ENCODE data around the gene PRUNE2. TPM values are rescaled to one million over a fixed set of nuclear protein-coding genes. Genes with fewer than 3 reads are reported as not detected.

Gene PRUNE2
- total RNA-seq, 1 donor from 2014 or later: 4.3 TPM

GRCh38 chr9:76856016-76856415, 49.9 kb downstream of the PRUNE2 start:
- Mint-ChIP-seq H3K36me3 (ENCODE audit: low read depth) (no peaks in the 10 kb centered on the region), H3K27ac (ENCODE audit: unreplicated experiment) (no peak overlapping the region), H3K4me1 (no peaks in the 10 kb centered on the region), H3K4me3 (no peak overlapping the region), H3K27me3 (ENCODE audit: low read depth) (no peaks in the 10 kb centered on the region), H3K9me3 (peaks cover 4% of the 10 kb centered on the region)
- DNase-seq (ENCODE audit: low read depth, low spot score): no peak
- no peak for TF ChIP-seq CTCF (conservative IDR thresholded peaks at IDR 0.05)

GRCh38 chr9:76855015-76855414, 50.9 kb downstream of the PRUNE2 start:
- no peak overlapping the region for H3K27ac Mint-ChIP-seq (ENCODE audit: unreplicated experiment)
- no peak for TF ChIP-seq CTCF (conservative IDR thresholded peaks at IDR 0.05)
- H3K4me1 Mint-ChIP-seq: no peaks in the 10 kb centered on the region
- no peak overlapping the region for H3K4me3 Mint-ChIP-seq
- no peaks in the 10 kb centered on the region for H3K36me3 Mint-ChIP-seq (ENCODE audit: low read depth)
- H3K9me3 Mint-ChIP-seq: peaks cover 4% of the 10 kb centered on the region
- H3K27me3 Mint-ChIP-seq (ENCODE audit: low read depth): no peaks in the 10 kb centered on the region
- DNase-seq (ENCODE audit: low read depth, low spot score): no peak

DNA sequence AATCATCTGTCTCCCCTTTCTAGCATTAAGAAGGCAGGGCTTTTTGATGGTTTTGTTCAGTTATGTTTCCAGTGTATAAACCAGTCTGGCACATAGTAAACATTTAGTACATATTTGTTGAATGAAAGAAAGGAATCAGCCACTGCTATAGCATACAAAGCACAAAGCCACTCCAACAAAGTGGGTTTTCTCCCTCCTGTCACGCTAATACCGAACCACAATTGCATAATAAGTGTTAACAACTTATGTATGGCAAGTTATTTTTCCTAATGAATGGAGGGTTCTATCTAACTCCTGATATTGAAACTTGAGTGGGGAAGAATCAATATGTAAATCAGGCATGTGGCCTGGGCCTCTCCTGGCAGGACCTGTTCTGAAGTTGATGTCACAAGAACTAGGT, 53.9 kb downstream of the PRUNE2 start:
- Mint-ChIP-seq H3K9me3 (no peaks in the 10 kb centered on the region), H3K27ac (ENCODE audit: unreplicated experiment) (no peak overlapping the region), H3K4me3 (no peak overlapping the region), H3K4me1 (no peaks in the 10 kb centered on the region), H3K27me3 (ENCODE audit: low read depth) (no peaks in the 10 kb centered on the region), H3K36me3 (ENCODE audit: low read depth) (no peaks in the 10 kb centered on the region)
- no peak for TF ChIP-seq CTCF (conservative IDR thresholded peaks at IDR 0.05)
- no peak for DNase-seq (ENCODE audit: low read depth, low spot score)

GRCh38 chr9:76846297-76846696, 59.6 kb downstream of the PRUNE2 start:
- no peak overlapping the region for H3K27ac Mint-ChIP-seq (ENCODE audit: unreplicated experiment)
- no peaks in the 10 kb centered on the region for H3K27me3 Mint-ChIP-seq (ENCODE audit: low read depth)
- no peak for TF ChIP-seq CTCF (conservative IDR thresholded peaks at IDR 0.05)
- no peaks in the 10 kb centered on the region for H3K9me3 Mint-ChIP-seq
- no peaks in the 10 kb centered on the region for H3K4me1 Mint-ChIP-seq
- no peak for DNase-seq (ENCODE audit: low read depth, low spot score)
- H3K4me3 Mint-ChIP-seq: no peak overlapping the region
- H3K36me3 Mint-ChIP-seq (ENCODE audit: low read depth): no peaks in the 10 kb centered on the region

DNA sequence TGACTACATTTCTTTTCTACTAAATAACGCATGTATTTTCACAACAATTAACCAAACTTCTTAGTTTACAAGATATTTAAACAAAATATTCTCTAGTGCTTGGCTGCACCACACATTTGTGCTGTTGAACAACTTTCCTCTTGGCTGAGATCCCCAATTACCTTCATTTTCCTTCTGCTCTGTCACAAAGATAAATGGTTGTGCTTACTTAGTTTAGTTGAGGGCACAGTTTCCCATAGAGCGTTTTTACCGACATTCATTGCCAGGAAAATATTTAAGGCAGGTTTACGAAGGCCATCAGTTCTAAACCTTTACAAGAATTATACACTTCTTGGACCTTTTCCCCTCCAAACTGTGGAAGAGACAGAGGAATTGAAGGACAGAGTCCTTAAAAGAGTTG, 60.7 kb downstream of the PRUNE2 start:
- no peaks in the 10 kb centered on the region for H3K36me3 Mint-ChIP-seq (ENCODE audit: low read depth)
- H3K9me3 Mint-ChIP-seq: no peaks in the 10 kb centered on the region
- DNase-seq (ENCODE audit: low read depth, low spot score): no peak
- no peaks in the 10 kb centered on the region for H3K4me1 Mint-ChIP-seq
- H3K27me3 Mint-ChIP-seq (ENCODE audit: low read depth): no peaks in the 10 kb centered on the region
- no peak for TF ChIP-seq CTCF (conservative IDR thresholded peaks at IDR 0.05)
- no peak overlapping the region for H3K4me3 Mint-ChIP-seq
- H3K27ac Mint-ChIP-seq (ENCODE audit: unreplicated experiment): no peak overlapping the region

All from neural crest cell (in vitro differentiated cells).